Activated CD4-positive, alpha-beta T cell treated with anti-CD3 and anti-CD28 coated beads, Interleukin-2, amount 50 U/mL, for 1 hour (primary cell): ENCODE data around the gene ADAMTS12.
"Not testable (repeated sequence)": the region's sequence is repeated elsewhere in the genome, so short reads cannot be mapped to it uniquely, and the experiment has no call there.

Source experiments
- DNase-seq: peaks from one replicate; pipeline ENCODE4 v3.0.0-alpha.2; 2020

Gene ADAMTS12

GRCh38 chr5:33576726-33577590 lies 314.8 kb downstream of the ADAMTS12 start:
- no peak for DNase-seq

GRCh38 chr5:33565324-33565723 lies 326.5 kb downstream of the ADAMTS12 start:
- DNase-seq, result no peak

DNA sequence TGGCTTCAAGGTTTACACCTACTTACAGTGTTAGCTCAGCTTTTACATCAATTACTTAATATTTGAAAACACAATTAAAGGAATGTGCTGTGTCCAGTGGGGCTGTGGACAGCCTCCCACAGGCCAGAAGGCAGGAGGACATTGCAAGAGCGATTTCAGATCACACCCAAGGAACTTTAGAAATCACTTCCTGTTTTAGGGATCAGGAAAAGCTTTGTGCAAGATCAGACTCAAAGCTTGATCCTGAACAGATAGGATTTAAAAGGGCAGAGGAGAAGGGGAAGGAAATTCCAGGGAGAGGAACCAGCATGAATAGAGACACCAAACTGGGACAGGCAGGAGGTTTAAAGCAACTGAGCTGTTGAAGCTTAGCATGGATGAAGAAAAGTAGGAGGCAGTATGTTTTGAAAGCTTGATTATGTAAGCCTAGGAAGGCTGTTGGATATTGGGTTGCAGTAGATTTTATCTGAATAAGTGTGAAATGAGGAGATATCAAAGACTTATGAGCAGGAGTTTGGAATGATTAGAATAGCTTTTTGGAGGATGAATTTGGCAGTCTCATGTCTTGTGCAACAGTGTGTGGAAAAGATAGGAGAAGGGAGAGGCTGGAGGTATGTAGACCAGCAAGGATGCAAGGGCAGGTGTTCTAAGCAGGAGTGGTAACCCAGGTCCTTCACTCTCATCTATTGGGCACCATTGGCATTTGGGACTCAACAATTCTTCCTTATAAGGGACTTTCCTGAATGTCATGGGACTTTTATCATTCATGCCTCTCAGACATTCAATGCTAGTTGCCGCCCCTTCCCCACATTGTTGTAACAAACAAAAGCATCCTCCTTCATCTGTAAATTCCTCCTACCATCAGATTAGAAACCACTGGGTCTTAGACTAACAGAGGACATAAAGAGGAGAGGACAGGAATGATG lies 327.5 kb downstream of the ADAMTS12 start:
- no peak for DNase-seq

GRCh38 chr5:33563530-33563929 lies 328.3 kb downstream of the ADAMTS12 start:
- no peak for DNase-seq

GRCh38 chr5:33558489-33558888 lies 333.3 kb downstream of the ADAMTS12 start:
- no peak for DNase-seq

GRCh38 chr5:33557605-33558004 lies 334.2 kb downstream of the ADAMTS12 start:
- DNase-seq, result no peak

- no peak for DNase-seq
Measured at GRCh38 chr5:33556330-33557328, 335.2 kb downstream of the ADAMTS12 start.

DNA sequence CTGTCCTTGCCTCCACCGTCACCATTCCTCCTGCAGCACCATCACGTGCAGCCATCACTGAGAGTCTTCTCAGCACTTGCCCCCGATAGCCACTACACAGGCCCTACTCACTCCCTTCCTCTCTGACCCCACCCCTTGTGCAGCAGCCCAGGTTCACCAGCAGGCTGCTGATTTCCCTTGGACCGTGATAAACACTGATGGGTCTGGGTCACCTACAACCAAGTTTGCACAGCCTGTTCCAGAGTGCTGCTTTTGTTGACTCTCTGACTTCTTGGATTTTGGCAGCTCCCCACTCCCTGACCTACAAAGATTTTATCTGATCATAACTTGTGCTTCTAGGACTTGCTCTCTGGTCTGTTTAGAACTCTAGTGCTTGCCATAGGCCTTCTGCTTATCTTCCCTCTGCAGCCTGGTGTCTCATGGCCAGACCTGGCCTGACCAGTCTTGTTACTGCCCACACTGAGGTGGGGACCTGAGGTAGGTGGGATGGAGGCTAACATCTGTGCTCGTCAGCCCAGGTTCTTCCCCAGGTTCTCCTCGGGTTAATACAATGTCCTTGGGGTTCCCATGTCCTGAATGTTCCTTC lies 341.7 kb downstream of the ADAMTS12 start:
- no peak for DNase-seq

DNA sequence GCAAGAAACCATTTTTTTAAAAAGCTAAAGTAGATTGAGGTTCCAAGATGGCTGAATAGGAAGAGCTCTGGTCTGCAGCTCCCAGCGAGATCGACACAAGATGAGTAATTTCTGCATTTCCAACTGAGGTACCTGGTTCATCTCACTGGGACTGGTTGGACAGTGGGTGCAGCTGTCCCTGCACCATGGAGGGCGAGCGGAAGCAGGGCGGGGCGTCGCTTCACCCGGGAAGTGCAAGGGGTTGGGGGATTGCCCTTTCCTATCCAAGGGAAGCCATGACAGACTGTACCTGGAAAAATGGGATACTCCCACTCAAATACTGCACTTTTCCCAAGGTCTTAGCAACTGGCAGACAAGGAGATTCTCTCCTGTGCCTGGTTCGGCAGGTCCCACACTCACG lies 352.0 kb downstream of the ADAMTS12 start:
- not testable (repeated sequence) for DNase-seq

GRCh38 chr5:33539212-33539611 lies 352.6 kb downstream of the ADAMTS12 start:
- DNase-seq, result no peak

DNA sequence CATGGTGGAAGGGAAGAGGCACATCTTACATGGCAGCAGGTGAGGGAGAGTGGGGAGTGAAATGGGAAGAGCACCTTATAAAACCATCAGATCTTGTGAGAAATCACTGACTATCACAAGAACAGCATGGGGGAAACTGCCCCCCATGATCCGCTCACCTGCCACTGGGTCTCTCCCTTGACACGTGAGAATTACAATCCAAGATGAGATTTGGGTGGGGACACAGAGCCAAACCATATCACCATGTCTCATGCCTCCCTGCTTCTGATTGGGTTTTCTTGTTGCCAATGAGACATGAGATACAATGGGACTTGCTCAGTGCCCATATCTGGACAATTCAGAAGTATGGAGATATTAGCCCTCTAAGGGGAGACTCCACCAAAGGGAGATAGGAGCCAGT lies 353.6 kb downstream of the ADAMTS12 start:
- no peak for DNase-seq

- no peak for DNase-seq
Measured at GRCh38 chr5:33537240-33537639, 354.6 kb downstream of the ADAMTS12 start.

DNA sequence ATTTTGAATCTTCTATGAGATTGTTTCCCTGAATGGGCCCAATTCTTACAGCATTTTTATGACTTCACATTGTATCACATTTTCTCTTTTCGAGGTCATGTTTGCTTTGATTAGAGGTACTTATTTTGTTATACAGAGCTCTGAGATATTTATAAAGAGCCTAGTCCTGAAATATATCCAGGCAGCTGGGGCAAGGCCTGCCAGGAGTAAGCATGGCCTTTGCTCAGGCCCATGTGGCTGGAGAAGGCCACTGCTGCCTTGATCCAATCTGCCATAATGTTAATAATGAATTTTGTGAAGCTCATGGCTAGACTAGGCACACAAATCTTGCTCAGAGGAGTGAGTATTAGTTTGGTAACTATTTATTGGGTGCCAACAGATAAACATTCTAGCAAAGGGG lies 355.0 kb downstream of the ADAMTS12 start:
- DNase-seq, result no peak

GRCh38 chr5:33531824-33532223 lies 360.0 kb downstream of the ADAMTS12 start:
- DNase-seq, result no peak

GRCh38 chr5:33531037-33531298 lies 360.8 kb downstream of the ADAMTS12 start:
- DNase-seq, result no peak

DNA sequence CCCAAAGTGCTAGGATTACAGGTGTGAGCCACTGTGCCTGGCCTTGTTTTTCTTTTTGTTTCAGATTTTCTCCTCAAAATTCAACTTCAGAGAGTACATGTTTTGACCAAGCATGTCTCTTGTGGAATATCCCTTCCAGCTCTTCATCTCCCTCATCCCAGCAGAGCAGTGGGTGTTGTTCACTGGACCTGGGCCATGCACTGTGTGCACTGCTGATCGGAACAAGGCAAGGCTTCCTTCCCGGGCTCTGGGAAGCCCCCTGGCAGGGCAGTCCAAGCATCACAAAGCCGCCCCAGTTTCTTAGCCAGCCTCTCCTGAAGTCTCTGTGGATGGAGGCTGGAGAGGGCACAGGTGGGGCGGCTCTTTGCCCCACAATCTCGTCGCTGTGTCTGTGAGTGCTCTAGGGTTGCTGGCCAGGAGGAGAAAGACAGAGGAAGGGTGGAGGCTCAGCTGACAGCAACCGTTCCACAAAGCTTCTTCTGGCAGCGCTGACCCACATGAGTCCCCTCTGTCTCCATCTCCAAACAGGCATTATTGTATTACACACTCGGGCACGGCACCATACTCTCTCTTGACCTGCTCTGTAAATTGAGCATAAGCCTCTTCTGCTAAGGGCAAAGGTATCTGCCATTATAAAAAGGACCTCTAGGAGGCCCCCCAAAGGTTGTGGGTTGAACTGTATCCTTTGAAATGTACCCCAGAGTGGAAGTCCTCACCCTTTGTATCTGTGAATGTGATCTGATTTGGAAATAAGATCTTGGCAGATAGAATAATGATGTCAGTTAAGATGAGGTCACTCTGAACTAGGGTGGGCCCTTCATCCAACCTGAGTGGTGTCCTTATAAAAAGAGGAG lies 361.4 kb downstream of the ADAMTS12 start:
- DNase-seq, result no peak

DNA sequence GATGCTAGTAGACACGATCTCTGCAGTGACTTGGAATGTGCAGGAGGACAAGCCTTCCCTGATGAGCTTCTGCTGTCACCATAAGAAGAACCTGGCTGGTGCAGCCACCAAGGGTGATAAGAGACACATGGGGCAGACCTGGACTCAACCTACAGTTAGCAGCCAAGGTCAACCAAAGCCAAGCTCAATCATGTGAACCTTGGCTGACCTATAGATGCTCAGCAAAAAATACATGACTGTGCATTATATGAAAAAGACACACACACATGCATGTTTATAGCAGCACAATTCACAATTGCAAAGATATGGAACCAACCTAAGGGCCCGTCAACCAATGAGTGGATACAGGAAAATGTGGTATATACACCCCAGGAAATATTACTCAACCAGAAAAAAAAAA lies 364.1 kb downstream of the ADAMTS12 start:
- no peak for DNase-seq

GRCh38 chr5:33526755-33527154 lies 365.0 kb downstream of the ADAMTS12 start:
- no peak for DNase-seq

DNA sequence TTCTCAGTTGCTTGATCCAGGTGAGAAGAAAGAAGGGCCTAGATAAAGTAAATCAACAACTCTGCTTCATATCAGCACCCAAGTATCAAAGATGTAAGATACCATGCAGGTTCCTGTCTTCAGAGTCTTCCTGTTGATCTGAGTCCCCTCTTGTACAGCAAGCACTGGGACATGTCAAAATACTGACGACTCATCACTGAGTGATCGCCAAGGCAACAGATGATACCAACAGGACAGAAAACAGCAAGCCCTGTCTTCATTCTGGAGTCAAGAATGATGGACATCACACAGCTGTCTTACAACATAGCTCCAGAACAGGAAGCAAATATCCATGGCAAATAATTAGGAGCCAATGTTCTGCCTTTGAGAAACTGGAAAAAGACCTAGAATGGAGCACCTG lies 367.3 kb downstream of the ADAMTS12 start:
- DNase-seq, result no peak

- no peak for DNase-seq
Measured at GRCh38 chr5:33523208-33523771, 368.5 kb downstream of the ADAMTS12 start.

- no peak for DNase-seq
Measured at GRCh38 chr5:33516421-33516820, 375.4 kb downstream of the ADAMTS12 start.
